Adrenal gland (tissue), 12 donors: ENCODE measurements around the gene C1QTNF1. TPM values are rescaled to one million over a fixed set of nuclear protein-coding genes. Genes with fewer than 3 reads are reported as not detected.
A peak's percentile ranks its signal among the peaks of the same experiment; 100 is the strongest.

ENCODE experiments used
- DNase-seq, 7 donors: peaks; one replicate each; pipeline ENCODE4 v3.0.0-alpha.2; 2019 to 2020
- H3K27ac ChIP-seq, 5 donors: fragments of 200-600 bp; sonication (generic) in 4 of 5; 1 replicate in 3 of 5; 2 replicates in 2 of 5; pipeline versions ENCODE4 v1.5.1 to v1.8.0; 2016 to 2020; ENCODE audit warnings: mild to moderate bottlenecking in 1 of 5
- H3K27me3 ChIP-seq: fragments of 200-600 bp; 2 replicates; pipeline ENCODE4 v1.8.0; 2021
- H3K36me3 ChIP-seq, 2 donors: fragments of 200-600 bp; replicated peaks in 1 of 2; 1 replicate in 1 of 2; 2 replicates in 1 of 2; pipeline versions ENCODE4 v1.5.1 to v1.8.0; 2018 to 2022
- H3K4me1 ChIP-seq, 2 donors: fragments of 200-600 bp; replicated peaks in 1 of 2; 1 replicate in 1 of 2; 2 replicates in 1 of 2; pipeline versions ENCODE4 v1.5.1 to v1.8.0; 2018 to 2021
- H3K4me3 ChIP-seq, 4 donors: fragments of 200-600 bp; sonication (generic) in 3 of 4; one replicate each; pipeline ENCODE4 v1.5.1; 2016 to 2018
- H3K9me3 ChIP-seq, 3 donors: fragments of 200-600 bp; sonication (generic) in 1 of 3; replicated peaks in 1 of 3; 1 replicate in 2 of 3; 2 replicates in 1 of 3; pipeline versions ENCODE4 v1.5.1 to v1.8.0; 2016 to 2021
- POLR2A ChIP-seq, 2 donors: fragments of 450-650 bp; IDR thresholded peaks; one replicate each; pipeline ENCODE4 v1.6.1; 2017; ENCODE audit warnings: antibody characterized with exemption in 2 of 2, mild to moderate bottlenecking in 2 of 2, moderate library complexity in 1 of 2
- WGBS, 4 donors: extraction: QIAGEN DNeasy Blood & Tissue Kit in 2 of 4; methylation state at CpG; one replicate each; pipeline versions ENCODE4 v1.1.5 to v1.1.7; 2013 to 2017; 5-methylcytosine and 5-hydroxymethylcytosine counted together
- intact Hi-C, 2 donors: fragments of 100-400 bp; cut with DNase I; formaldehyde crosslinking; loops; one replicate each; pipeline versions ENCODE4 v1.14.1 to v1.15.0; 2022 to 2023
- polyA plus RNA-seq, 3 donors: library from polyadenylated mRNA; stranded (reverse); fragments of 200-250 nt in 2 of 3; fragments of 350-450 nt in 1 of 3; fragmentation: Illumina TruSeq in 1 of 3; extraction: RNeasy Lipid Tissue Mini Kit (QIAGEN cat#74804) in 1 of 3; gene quantifications; one replicate each; pipeline ENCODE4 v1.2.3, GENCODE V29; 2013 to 2014
- total RNA-seq, 9 donors: library from RNA; depleted of rRNA in 4 of 9; stranded (reverse); fragments of >200 nt in 4 of 9; fragments of 120-200 nt in 1 of 9; fragmentation: NEBNext Ultra II Directional in 1 of 9; extraction: Animal tissue kit (Norgen Biotek cat#: 25700) in 1 of 9; gene quantifications; one replicate each; pipeline versions ENCODE4 v1.1.0 to v1.2.4, GENCODE V29; 2013 to 2023
- TF ChIP-seq, protein P1 (sequence below), 6 experiments: fragments of 450-650 bp in 4 of 6; fragments of 200-600 bp in 2 of 6; sonication (generic) in 1 of 6; IDR thresholded peaks; 1 replicate in 5 of 6; 2 replicates in 1 of 6; pipeline versions ENCODE4 v1.5.1 to v1.8.0; 2016 to 2021; ENCODE audit warnings: antibody characterized with exemption in 6 of 6, mild to moderate bottlenecking in 2 of 6, moderate library complexity in 1 of 6
- donor health status: healthy with polysubstance abuse.
- donor health status: Bipolar disorder and iron deficiency.
- donor health status: DM: yes; HTN: yes; CAD: no.
- donor health status: DM: no; HTN: no; CAD: no.
- donor health status: DM: no; HTN: no; CAD: no.
- donor health status: DM: yes; HTN: yes; CAD: no.

Gene C1QTNF1
- total and polyA plus RNA-seq, 12 donors: 17.2 to 175 (median 120) TPM

DNA sequence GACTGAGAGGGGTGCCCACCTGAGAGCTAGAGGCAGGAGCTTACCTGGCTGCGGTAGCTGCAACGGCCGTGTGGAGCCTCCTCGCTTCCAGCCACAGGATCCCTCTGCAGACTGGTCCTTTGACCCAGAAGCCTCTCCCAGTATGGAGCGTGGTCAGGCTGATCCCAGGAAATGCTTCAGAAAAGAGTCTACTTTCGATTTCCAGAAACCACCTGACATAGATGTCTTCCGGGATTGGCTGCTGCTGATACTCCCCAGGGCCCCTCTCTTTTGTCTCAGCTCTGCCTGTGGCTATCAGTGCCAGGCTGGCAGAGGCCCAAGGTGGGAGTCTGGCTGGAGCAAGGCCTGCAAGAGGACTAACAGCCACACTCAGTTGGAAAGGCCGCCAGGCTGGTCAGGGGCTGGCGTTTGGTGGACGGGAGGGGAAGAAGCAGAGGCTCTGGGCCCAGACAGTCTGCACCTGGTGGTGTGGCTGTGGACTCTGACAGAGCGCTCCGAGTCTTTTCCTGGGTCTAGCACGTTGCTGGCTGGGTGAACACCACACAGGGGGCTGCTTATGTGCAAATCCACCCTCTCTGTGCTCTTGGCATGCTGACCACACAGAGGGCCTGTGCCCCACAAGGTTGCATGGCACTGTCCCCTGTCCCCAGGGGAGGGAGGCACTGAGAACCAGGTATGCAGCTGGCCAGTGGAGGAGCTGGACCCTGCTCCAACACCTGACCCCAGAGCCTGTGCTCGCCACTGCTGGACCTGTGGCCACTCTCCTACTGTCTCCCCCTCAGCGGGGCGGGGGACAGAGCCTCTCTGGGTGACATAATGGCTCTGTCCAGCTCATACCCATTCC is 44.0 kb upstream of the C1QTNF1 start, which contains the start of gene LGALS3BP:
Gene LGALS3BP, minus strand, starts transcription at position 144 of the 844 bp plus-strand sequence. CDS start 2,732 bp downstream, outside the sequence.
- Histone ChIP-seq H3K4me3 (peak within 1 kb of the TSS in 2 of 4 donors; percentile 32 to 63), H3K9me3 (no peaks in the 10 kb centered on the region), H3K36me3 (peaks cover 0 to 2% of the 10 kb centered on the region in 2 donors), H3K27ac (peak within 1 kb of the TSS in 4 of 5 donors; percentile 47 to 89 (median 76)), H3K4me1 (peaks cover 31 to 53% of the 10 kb centered on the region in 2 donors), H3K27me3 (no peaks in the 10 kb centered on the region)
- WGBS, 4 donors: 33 to 44% (median 37%) methylated on average over 11 to 16 of the region's 16 CpGs
- TF ChIP-seq, protein P1, sequence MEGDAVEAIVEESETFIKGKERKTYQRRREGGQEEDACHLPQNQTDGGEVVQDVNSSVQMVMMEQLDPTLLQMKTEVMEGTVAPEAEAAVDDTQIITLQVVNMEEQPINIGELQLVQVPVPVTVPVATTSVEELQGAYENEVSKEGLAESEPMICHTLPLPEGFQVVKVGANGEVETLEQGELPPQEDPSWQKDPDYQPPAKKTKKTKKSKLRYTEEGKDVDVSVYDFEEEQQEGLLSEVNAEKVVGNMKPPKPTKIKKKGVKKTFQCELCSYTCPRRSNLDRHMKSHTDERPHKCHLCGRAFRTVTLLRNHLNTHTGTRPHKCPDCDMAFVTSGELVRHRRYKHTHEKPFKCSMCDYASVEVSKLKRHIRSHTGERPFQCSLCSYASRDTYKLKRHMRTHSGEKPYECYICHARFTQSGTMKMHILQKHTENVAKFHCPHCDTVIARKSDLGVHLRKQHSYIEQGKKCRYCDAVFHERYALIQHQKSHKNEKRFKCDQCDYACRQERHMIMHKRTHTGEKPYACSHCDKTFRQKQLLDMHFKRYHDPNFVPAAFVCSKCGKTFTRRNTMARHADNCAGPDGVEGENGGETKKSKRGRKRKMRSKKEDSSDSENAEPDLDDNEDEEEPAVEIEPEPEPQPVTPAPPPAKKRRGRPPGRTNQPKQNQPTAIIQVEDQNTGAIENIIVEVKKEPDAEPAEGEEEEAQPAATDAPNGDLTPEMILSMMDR (IDR thresholded peaks at IDR 0.05): no peak
- peak; percentile 11 to 89 for TF ChIP-seq POLR2A (IDR thresholded peaks at IDR 0.05)
- DNase-seq: peak; percentile 68 to 95 (median 92)
- intact Hi-C loops: no loop called here

DNA sequence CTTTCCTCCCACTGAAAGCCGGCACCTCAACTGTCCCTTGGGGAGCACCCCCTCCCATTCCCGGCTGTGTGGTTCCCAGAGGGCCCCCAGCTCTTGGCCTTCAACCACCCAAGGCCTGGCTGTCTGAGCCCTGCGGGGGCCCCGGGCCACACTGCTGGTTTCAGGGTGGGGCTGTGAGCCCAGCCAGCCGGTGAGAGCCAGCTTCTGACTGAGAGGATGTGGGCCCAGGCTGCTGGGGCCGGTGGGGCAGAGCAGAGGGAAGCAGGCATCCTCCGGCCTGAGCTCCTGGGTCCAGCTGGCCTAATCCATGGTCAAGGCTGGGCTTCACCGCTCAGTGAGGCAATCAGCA is 43.4 kb upstream of the C1QTNF1 start:
- peak overlapping the region in 3 of 5 donors; percentile 75 to 89 (median 77) for H3K27ac ChIP-seq
- H3K27me3 ChIP-seq: no peaks in the 10 kb centered on the region
- intact Hi-C loops: no loop called here
- TF ChIP-seq POLR2A (IDR thresholded peaks at IDR 0.05): no peak
- TF ChIP-seq, protein P1 (IDR thresholded peaks at IDR 0.05): no peak
- peak in 1 of 7 donors; percentile 24 for DNase-seq
- H3K36me3 ChIP-seq: peaks cover 0 to 2% of the 10 kb centered on the region in 2 donors
- H3K9me3 ChIP-seq: no peaks in the 10 kb centered on the region
- peaks cover 31 to 47% of the 10 kb centered on the region in 2 donors for H3K4me1 ChIP-seq
- no peak overlapping the region for H3K4me3 ChIP-seq
- WGBS, 4 donors: 62 to 85% (median 64%) methylated on average over 5 to 8 of the region's 8 CpGs; no CpG with 5 or more reads in 1 of the 4 donors

DNA sequence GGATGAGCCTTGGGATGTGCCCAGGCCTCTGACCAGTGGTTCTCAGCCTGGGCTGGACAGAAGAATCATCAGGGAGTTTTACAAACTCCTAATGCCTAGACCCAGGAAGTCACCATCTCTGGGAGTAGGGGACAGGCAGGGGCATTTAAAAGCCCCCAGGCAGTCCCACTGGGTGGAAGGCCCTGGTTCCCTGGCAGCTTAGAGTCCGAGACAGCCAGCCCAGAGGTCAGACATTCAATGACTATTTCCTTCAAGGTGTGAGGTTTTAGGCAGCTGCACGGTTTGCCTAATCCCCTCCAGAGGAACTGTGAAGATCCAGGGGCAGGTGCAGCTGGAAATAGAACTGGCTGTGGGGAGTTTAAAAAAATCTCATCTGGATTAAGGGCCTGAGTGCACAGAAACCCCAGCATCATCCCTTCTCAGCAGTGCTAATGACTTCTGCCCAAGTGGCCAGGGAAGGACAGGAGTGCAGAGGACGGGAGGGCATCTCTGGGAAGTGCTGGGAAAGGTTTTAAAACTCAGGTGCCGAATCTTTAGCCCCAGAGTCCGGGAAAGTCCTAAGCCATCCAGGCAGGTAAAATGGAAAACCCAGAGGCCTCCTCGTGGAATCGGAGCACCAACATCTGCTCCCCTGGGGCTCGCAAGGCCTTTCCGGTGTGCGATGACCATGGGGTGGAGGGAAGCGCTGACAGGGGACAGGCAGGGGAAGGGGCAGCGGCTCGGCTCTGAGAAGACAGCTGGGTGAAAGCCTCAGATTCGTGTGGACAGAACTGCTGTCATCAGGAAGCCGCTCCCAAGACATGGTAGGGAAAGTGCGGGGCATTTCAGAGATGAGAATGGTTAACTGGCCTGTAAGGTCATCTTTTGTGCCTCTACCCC is 42.7 kb upstream of the C1QTNF1 start:
- TF ChIP-seq, protein P1 (IDR thresholded peaks at IDR 0.05): no peak
- TF ChIP-seq POLR2A (IDR thresholded peaks at IDR 0.05): no peak
- Histone ChIP-seq H3K27ac (peak overlapping the region in 1 of 5 donors; percentile 77), H3K9me3 (no peaks in the 10 kb centered on the region), H3K4me1 (peaks cover 31 to 43% of the 10 kb centered on the region in 2 donors), H3K4me3 (no peak overlapping the region), H3K36me3 (peaks cover 0 to 2% of the 10 kb centered on the region in 2 donors), H3K27me3 (no peaks in the 10 kb centered on the region)
- 83 to 94% (median 88%) methylated on average over 14 to 16 of the region's 16 CpGs for WGBS, 4 donors
- no peak for DNase-seq
- intact Hi-C loops: no loop called here

DNA sequence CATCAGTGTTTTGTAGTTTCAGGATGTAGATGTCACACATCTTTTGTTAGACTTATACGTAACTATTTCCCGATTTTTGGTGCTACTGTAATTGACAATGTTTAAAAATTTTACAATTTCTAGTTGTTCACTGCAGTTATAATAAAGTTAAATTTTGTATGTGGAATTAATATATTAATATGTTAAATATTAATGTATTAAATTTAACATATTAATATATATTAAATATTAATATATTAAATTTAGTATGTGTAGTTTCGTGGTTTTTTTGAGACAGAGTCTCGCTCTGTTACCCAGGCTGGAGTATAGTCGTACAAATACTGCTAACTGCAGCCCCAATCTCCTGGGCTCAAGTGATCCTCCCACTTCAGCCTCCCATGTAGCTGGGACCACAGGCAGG is 38.6 kb upstream of the C1QTNF1 start:
- Histone ChIP-seq H3K9me3 (no peaks in the 10 kb centered on the region), H3K27ac (peak overlapping the region in 4 of 5 donors; percentile 26 to 92 (median 86)), H3K27me3 (no peaks in the 10 kb centered on the region), H3K4me1 (peaks cover 20 to 25% of the 10 kb centered on the region in 2 donors), H3K36me3 (no peaks in the 10 kb centered on the region), H3K4me3 (peak overlapping the region in 1 of 4 donors; percentile 52)
- no peak for DNase-seq
- WGBS, 4 donors: 86 to 90% (median 89%) methylated on average over 5 of the region's 5 CpGs
- intact Hi-C loops: no loop called here
- TF ChIP-seq, protein P1 (IDR thresholded peaks at IDR 0.05): no peak
- no peak for TF ChIP-seq POLR2A (IDR thresholded peaks at IDR 0.05)
